Right ventricle myocardium inferior (tissue), 1 donor: Measurements from ENCODE around the gene SMOC2. TPM values are rescaled to one million over a fixed set of nuclear protein-coding genes. Genes with fewer than 3 reads are reported as not detected.

Experiments used
- ATAC-seq: fragments of 200-7000 bp; cut with Tn5 transposase; one replicate; pipeline ENCODE4 v1.9.1; 2020; ENCODE audit warnings: mild to moderate bottlenecking, moderate library complexity
- DNase-seq: peaks from one replicate; pipeline ENCODE4 v3.0.0; 2021; ENCODE audit errors: missing footprints
- intact Hi-C: fragments of 100-400 bp; cut with DNase I; formaldehyde crosslinking; loops from one replicate; pipeline ENCODE4 v1.11.0; 2022
- total RNA-seq: library from RNA; stranded (reverse); fragmentation: NEBNext Ultra II Directional; extraction: Animal tissue kit (Norgen Biotek cat#: 25700); gene quantifications from one replicate; pipeline ENCODE4 v1.2.1, GENCODE V29; 2021
- donor health status: DM: no; HTN: yes; CAD: no; lungs with severe emphysema.

Gene SMOC2
- total RNA-seq, 1 donor from 2014 or later: 16.4 TPM

DNA sequence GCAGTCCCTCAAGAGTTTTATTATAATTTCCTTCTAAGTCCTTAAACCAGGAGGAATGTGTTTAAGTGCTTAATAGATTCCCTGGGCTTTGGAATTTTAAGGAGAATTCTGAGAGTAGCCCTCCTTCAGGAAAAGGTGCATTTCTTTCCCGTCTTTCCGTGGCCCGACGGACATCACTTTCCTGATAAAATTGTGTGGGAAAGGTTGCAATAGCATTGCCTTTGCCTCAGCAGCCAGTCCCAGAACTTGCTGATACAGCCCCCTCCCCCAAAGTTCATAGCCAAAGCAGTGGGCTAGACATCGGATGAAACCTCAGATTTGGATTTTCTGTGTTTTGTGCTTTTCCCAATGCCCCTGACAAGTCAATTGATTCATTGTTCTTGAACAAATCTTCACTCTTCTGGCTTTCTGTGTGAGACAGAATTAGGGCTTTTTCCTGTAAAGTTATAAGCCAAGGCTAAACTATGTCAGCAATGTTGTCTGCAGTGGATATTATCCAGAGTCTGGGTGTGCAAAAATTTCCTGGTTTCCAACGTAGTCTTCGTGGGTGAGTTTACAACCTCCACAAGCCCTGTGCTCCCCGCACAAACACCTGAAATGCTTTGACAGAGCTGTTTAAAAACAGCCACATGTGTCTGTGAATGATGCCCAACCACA lies 1.1 kb upstream of the SMOC2 start:
- ATAC-seq (peak; percentile 47), DNase-seq (no peak)
- intact Hi-C loops: no loop called here

DNA sequence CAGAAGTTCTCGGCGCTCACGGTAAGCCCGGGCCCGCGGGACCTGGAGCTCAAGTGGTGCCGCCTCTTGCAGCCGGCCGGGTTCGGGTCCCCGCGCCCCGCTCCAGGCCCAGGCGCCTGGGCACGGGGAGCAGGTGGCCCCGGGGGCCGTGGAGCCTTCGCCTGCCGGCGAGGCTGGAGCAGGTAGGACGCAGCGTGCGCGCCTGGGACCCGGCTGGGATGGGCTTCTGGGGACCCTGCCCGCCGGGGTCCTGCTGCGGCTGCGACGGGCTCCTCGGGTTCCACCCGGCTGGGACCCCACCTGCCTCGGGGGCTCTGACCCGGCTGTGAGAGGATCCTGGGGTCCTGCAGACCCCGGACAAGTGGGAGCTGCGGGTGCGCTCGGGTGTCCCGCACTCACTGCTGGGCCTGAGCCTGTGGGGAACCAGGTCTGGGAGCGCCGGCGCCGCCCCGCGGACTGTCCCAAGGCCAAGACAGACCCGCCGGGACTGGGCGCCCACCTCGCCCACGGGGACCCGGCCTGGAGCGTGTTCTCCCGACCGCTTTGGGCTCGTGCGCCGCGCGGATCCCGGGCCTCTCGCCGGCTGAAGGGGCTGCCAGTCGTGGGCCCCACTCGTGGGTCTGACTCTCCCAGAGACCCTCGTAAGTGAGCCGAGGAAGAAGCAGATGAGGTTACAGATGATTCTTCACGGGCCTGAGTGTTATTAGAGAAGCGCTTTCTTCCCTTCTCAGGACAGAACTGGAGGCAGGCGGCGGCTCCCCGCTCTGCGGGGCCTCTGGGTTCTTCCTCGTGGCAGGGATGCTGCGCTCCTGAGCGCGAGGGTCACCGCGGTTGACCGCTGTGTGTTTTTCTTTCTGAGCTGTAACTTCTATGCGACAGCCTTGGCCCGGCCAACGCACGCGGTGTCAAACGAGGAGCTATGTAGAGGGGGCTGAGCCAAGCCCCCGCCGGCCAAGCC lies 729 bp downstream of the SMOC2 start:
- ATAC-seq: peak; percentile 26
- intact Hi-C loops: no loop called here
- no peak for DNase-seq

GRCh38 chr6:168442646-168443045 lies 1.7 kb downstream of the SMOC2 start:
- intact Hi-C loops: no loop called here
- DNase-seq (no peak), ATAC-seq (no peak)

DNA sequence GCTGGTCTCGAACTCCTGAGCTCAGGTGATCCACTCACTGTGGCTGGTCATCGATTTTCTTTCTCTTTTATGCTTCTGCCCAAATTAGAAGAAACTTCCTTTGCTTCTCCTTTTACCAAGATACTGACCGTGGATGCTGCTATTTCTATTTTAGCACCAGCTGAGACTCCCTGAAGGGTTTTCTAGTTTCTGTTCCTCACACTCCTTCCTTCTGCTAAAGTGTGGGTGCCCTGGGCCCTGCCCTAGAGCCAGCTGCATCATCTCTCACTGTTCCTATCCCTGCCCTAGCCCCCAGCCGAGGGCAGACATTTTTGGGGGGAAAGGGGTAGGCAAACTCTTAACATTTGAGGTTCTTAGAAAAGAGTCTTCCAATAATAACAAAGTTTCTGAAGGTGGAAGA lies 6.3 kb downstream of the SMOC2 start:
- DNase-seq: no peak
- intact Hi-C loops: no loop called here
- ATAC-seq: no peak

DNA sequence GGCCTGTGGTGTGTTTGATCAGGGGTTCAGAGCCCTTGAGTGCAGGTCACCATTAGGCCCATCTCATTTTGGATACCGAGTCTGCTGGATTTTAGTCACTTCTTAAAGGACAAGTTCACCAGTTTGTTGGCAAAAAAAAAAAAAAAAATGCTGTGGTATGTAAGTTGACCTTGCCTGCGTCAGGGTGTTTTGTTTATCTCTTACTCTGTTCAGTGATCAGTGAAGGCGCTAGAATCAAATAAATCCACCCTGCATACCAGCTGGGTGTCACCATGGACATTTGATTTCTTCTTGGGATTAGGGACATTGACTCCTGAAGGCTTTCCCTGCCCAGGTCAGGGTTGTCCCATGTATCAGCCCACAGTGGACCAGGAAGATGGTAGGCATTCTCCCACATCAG lies 6.7 kb downstream of the SMOC2 start:
- intact Hi-C loops: no loop called here
- ATAC-seq: no peak

GRCh38 chr6:168448243-168448855 lies 7.4 kb downstream of the SMOC2 start:
- ATAC-seq: no peak
- no peak for DNase-seq
- intact Hi-C loops: no loop called here

More for the DNA sequence above, 6.7 kb downstream of the SMOC2 start:
- no peak for DNase-seq

- intact Hi-C loops: no loop called here
- ATAC-seq (no peak), DNase-seq (no peak)
Measured at GRCh38 chr6:168450917-168451316, 9.9 kb downstream of the SMOC2 start.

GRCh38 chr6:168451805-168452517 lies 11.0 kb downstream of the SMOC2 start:
- ATAC-seq (no peak), DNase-seq (no peak)
- intact Hi-C loops: no loop called here

- intact Hi-C loops: no loop called here
- DNase-seq: no peak
- peak; percentile 28 for ATAC-seq
Measured at GRCh38 chr6:168452685-168453377, 11.8 kb downstream of the SMOC2 start.

DNA sequence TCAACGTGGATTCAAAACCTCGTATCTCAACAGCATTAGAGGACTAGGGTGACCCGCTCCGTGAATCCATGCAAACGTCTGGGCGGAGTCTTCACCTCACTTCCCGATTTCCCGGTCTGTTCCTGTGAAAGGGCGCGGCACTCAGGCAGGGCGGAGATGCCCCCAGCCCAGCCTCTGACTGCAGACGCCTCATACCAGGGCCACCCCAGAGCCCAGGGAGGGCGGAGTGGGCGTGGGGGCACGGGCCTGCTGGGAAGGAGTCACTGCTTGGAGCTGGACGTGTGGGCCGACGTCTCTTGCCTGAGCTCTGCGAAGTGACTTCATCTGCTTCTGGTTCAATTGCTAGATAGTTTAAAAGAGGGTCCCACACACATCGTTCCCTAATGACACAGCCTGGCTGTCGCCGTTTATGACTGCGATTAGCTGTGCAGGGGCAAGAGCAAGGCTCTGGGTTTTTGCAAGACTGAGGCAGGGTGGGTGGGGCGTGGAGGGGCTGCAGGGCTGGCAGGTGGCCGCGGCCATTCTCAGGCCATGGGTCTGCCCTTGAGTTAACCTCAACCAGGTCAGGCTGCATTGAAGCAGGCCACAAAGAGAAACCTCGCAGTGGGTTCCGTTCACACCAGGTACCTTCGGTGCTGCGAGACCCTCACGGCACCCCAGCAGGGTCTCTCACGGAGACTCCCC lies 15.0 kb downstream of the SMOC2 start:
- intact Hi-C loops: no loop called here
- DNase-seq: no peak

DNA sequence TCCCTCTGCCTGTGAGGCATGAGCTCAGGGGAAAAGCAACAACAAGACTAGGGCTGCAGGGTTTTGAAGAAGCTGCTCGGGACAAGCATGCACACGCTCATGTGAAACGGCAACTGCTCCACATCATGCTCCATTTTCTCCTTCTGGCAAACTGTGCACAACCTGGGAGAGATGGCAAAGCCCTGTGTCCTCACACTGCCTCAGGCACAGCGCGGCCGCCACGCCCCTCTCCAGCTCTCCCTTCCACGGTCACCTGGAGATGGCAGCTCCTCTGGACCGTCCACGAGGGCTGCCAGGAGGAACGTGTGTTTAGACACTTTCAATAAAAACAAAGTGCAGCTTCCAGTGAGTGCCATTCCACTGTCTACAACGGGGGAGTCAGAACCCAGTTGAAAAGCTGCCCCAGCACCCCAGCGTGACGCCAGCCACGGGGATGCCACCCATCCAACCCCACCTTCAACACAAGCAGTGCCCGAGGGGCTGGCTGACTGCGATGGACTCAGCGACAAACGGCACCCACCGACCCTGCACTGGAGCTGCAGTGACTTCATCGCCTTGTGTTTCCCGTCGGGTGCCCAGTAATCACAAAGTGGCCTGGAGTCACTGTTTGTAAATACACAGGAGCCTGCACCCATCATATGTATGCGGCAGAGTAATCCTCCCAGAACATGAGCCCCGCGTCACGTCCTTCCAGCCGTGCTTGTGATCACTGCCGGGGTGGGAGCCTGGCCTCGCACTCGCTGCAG lies 16.1 kb downstream of the SMOC2 start:
- ATAC-seq (no peak), DNase-seq (no peak)
- intact Hi-C loops: no loop called here

More for the DNA sequence above, 15.0 kb downstream of the SMOC2 start:
- ATAC-seq: no peak

GRCh38 chr6:168457653-168457934 lies 16.6 kb downstream of the SMOC2 start:
- intact Hi-C loops: no loop called here
- no peak for DNase-seq
- ATAC-seq: no peak

- ATAC-seq (no peak), DNase-seq (no peak)
- intact Hi-C loops: no loop called here
Measured at GRCh38 chr6:168458101-168458500, 17.1 kb downstream of the SMOC2 start.

GRCh38 chr6:168459572-168459971 lies 18.6 kb downstream of the SMOC2 start:
- DNase-seq (no peak), ATAC-seq (no peak)
- intact Hi-C loops: no loop called here

- DNase-seq (no peak), ATAC-seq (no peak)
- intact Hi-C loops: loop anchor here (10.0 kb wide), 1 partner anchor 82 kb away; no protein-coding TSS in a partner anchor
Measured at GRCh38 chr6:168462289-168462853, 21.4 kb downstream of the SMOC2 start.

DNA sequence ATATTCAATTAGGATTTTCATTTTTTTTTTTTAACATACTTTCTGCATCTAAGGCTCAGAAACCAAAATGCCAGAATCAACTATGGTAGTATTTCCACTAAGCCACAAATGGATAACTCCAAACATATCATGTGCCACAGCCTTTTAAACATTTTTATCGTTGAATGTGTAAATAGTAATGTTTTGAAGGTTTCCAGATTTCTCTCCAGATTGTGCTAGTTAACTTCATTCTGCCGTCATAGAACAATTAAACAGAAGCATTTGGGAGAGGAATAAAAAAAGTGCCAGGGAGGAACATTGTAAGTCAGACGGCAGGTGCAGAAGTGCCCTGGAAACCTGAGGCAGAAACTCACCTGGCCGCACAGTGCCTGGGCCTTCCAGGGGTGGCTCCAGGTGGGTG lies 23.6 kb downstream of the SMOC2 start:
- no peak for DNase-seq
- ATAC-seq: no peak
- intact Hi-C loops: loop anchor here (10.0 kb wide), 1 partner anchor 80 kb away; no protein-coding TSS in a partner anchor

DNA sequence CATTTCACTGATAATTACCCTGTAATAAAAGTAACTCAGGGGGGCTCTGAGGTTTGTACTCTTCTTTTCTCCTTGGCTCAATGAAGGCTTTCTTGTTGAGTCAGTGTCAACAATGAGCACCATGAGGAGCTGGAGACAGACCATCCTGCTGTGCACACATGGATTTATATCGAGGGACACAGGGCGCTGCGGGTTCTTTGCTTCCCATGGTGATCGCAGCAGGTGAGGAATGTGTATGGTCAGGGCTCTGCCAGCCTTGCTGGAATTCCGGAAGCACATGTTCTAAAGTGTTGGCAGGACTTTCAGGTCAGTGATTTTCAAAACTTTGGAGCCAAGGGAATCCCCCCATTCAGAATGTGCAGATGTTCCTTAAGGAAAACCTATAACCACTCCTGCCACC lies 27.1 kb downstream of the SMOC2 start:
- intact Hi-C loops: loop anchor here (10.0 kb wide), 1 partner anchor 77 kb away; no protein-coding TSS in a partner anchor
- DNase-seq (no peak), ATAC-seq (no peak)
